ENCODE data around the gene TOMM22.

TOMM22 gene

DNA sequence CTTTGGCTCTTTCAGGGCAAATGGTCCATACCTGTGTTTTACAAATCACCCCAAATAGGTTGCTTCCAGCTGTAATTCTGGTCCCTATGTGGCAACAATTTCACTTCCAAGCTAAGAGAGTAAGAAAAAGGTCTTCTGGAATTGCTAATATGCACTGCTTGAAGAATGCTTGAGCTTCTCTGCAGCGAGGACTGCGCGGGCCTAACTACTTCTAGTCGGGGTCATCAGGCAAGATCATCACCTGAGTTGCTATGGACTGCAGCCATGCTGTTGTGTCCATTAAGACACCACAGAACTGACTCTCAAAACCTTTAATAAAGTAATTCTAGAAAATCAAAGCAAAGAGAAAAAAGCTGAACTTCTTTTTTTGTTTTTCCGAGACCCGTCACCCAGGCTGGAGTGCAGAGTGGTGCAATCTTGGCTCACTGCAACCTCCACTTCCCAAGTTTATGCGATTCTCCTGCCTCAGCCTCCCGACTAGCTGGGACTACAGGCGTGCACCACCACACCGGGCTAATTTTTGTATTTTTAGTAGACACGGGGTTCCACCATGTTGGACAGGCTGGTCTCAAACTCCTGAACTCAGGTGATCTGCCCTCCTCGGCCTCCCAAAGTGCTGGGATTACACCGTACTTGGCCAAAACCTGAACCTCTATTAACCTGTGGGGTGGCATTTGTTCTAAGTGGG, 16.8 kb downstream of the TOMM22 start:
- no peak for DNase-seq
- Histone ChIP-seq H3K9ac (ENCODE audit: low read length) (no peak overlapping the region), H3K4me3 (ENCODE audit: low read length) (no peak overlapping the region), H2AFZ (ENCODE audit: low read length) (no peak overlapping the region), H3K9me3 (replicated peaks; ENCODE audit: insufficient read depth, low read length) (no peaks in the 10 kb centered on the region), H3K27me3 (replicated peaks; ENCODE audit: insufficient read depth, low read length) (no peaks in the 10 kb centered on the region), H3K9me2 (replicated peaks; ENCODE audit: insufficient read depth, low read length) (no peaks in the 10 kb centered on the region), H3K36me3 (replicated peaks; ENCODE audit: insufficient read depth, low read length) (no peaks in the 10 kb centered on the region), H3K4me1 (ENCODE audit: low read length) (peaks cover 16% of the 10 kb centered on the region; the same call in 1 of the 2 replicates), H3K27ac (ENCODE audit: low read length) (no peak overlapping the region), H3K4me2 (ENCODE audit: low read depth, low read length) (peak overlapping the region; percentile 80), H3K79me2 (ENCODE audit: low read length) (peaks cover 63% of the 10 kb centered on the region), H3F3A (ENCODE audit: insufficient read depth, low read length) (peaks cover 6% of the 10 kb centered on the region; the same call in 1 of the 2 replicates), H4K20me1 (ENCODE audit: insufficient read depth, low read length) (no peaks in the 10 kb centered on the region)
- TF ChIP-seq EZH2phosphoT487 (IDR thresholded peaks at IDR 0.05; ENCODE audit: low read length) (no peak), EZH2 (optimal IDR thresholded peaks at IDR 0.05; ENCODE audit: low read depth, low read length) (no peak)
- TF ChIP-seq, protein P1, sequence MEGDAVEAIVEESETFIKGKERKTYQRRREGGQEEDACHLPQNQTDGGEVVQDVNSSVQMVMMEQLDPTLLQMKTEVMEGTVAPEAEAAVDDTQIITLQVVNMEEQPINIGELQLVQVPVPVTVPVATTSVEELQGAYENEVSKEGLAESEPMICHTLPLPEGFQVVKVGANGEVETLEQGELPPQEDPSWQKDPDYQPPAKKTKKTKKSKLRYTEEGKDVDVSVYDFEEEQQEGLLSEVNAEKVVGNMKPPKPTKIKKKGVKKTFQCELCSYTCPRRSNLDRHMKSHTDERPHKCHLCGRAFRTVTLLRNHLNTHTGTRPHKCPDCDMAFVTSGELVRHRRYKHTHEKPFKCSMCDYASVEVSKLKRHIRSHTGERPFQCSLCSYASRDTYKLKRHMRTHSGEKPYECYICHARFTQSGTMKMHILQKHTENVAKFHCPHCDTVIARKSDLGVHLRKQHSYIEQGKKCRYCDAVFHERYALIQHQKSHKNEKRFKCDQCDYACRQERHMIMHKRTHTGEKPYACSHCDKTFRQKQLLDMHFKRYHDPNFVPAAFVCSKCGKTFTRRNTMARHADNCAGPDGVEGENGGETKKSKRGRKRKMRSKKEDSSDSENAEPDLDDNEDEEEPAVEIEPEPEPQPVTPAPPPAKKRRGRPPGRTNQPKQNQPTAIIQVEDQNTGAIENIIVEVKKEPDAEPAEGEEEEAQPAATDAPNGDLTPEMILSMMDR (IDR thresholded peaks at IDR 0.05; ENCODE audit: low read length), result no peak

DNA sequence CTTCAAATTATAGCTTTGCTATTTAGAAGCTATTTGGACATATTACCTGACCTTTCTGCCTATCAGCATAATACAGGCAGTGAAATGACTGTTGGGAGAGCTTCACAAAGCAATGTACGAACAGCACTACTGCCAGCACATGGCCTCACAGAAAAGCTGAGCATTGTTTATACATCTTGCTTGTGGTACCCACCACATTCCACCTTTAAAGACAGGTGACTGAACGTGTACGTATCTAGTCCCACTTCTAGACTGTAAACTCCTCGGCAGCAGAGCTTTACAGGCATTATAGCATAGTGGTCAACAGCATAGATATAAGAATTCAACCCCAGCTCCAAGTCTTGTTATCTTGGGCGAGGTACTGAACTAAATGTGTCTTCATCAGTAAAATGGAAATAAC, 17.4 kb downstream of the TOMM22 start:
- H3K36me3 ChIP-seq (replicated peaks; ENCODE audit: insufficient read depth, low read length), result no peaks in the 10 kb centered on the region
- no peaks in the 10 kb centered on the region for H4K20me1 ChIP-seq (ENCODE audit: insufficient read depth, low read length)
- H3K9ac ChIP-seq (ENCODE audit: low read length), result no peak overlapping the region
- H3F3A ChIP-seq (ENCODE audit: insufficient read depth, low read length), result peaks cover 11% of the 10 kb centered on the region; the same call in 1 of the 2 replicates
- H2AFZ ChIP-seq (ENCODE audit: low read length), result no peak overlapping the region
- peak overlapping the region; percentile 80 for H3K4me2 ChIP-seq (ENCODE audit: low read depth, low read length)
- H3K4me1 ChIP-seq (ENCODE audit: low read length), result peaks cover 19% of the 10 kb centered on the region
- H3K4me3 ChIP-seq (ENCODE audit: low read length), result peak overlapping the region; percentile 93
- DNase-seq, result no peak
- H3K9me2 ChIP-seq (replicated peaks; ENCODE audit: insufficient read depth, low read length), result no peaks in the 10 kb centered on the region
- no peaks in the 10 kb centered on the region for H3K27me3 ChIP-seq (replicated peaks; ENCODE audit: insufficient read depth, low read length)
- no peaks in the 10 kb centered on the region for H3K9me3 ChIP-seq (replicated peaks; ENCODE audit: insufficient read depth, low read length)
- H3K27ac ChIP-seq (ENCODE audit: low read length), result no peak overlapping the region
- peaks cover 57% of the 10 kb centered on the region for H3K79me2 ChIP-seq (ENCODE audit: low read length)
- TF ChIP-seq, protein P1 (IDR thresholded peaks at IDR 0.05; ENCODE audit: low read length), result no peak

DNA sequence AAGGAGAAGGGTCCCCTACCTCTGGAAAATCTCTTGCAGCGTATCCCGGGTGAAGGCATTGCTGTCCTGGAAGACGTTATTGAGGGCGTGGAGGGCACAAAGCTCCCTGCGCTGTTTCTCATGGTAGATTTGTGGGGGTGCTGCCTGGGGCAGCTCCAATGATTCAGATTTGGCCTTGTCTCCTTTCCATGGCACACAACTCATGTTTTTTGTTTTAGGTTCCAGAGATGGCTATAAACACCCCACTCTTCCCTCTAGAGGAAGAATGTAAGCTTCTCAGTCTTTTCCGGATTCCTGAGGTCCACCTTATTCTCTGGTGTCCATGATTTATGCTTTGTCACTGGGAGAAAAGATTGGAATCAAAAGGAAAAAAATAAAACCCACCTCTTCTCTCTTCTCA, 18.0 kb downstream of the TOMM22 start:
- H3K27me3 ChIP-seq (replicated peaks; ENCODE audit: insufficient read depth, low read length), result no peaks in the 10 kb centered on the region
- peaks cover 23% of the 10 kb centered on the region for H3K4me1 ChIP-seq (ENCODE audit: low read length)
- H3F3A ChIP-seq (ENCODE audit: insufficient read depth, low read length), result peaks cover 16% of the 10 kb centered on the region
- TF ChIP-seq EZH2phosphoT487 (IDR thresholded peaks at IDR 0.05; ENCODE audit: low read length) (no peak), EZH2 (optimal IDR thresholded peaks at IDR 0.05; ENCODE audit: low read depth, low read length) (no peak)
- TF ChIP-seq, protein P1 (IDR thresholded peaks at IDR 0.05; ENCODE audit: low read length), result no peak
- H3K36me3 ChIP-seq (replicated peaks; ENCODE audit: insufficient read depth, low read length), result no peaks in the 10 kb centered on the region
- no peak overlapping the region for H2AFZ ChIP-seq (ENCODE audit: low read length)
- no peaks in the 10 kb centered on the region for H3K9me2 ChIP-seq (replicated peaks; ENCODE audit: insufficient read depth, low read length)
- DNase-seq, result no peak
- peak overlapping the region; percentile 98 for H3K9ac ChIP-seq (ENCODE audit: low read length)
- no peaks in the 10 kb centered on the region for H4K20me1 ChIP-seq (ENCODE audit: insufficient read depth, low read length)
- H3K79me2 ChIP-seq (ENCODE audit: low read length), result peaks cover 53% of the 10 kb centered on the region
- H3K4me3 ChIP-seq (ENCODE audit: low read length), result peak overlapping the region; percentile 93
- H3K9me3 ChIP-seq (replicated peaks; ENCODE audit: insufficient read depth, low read length), result no peaks in the 10 kb centered on the region
- no peak overlapping the region for H3K27ac ChIP-seq (ENCODE audit: low read length)
- H3K4me2 ChIP-seq (ENCODE audit: low read depth, low read length), result peak overlapping the region; percentile 80

Measured in MM.1S (cell line).